Measurements from ENCODE around the gene GLE1.
"Not testable (repeated sequence)": the region's sequence is repeated elsewhere in the genome, so short reads cannot be mapped to it uniquely, and the experiment has no call there.

Gene GLE1

GRCh38 chr9:128486201-128486600 lies 18.3 kb upstream of the GLE1 start:
- H3K4me3 Mint-ChIP-seq = no peak overlapping the region
- no peaks in the 10 kb centered on the region for H3K9me3 Mint-ChIP-seq
- H3K27ac Mint-ChIP-seq = peak overlapping the region; percentile 58
- DNase-seq (ENCODE audit: low spot score in 2 of 2) (no peak), ATAC-seq (no peak)
- H3K36me3 Mint-ChIP-seq = peaks cover 91% of the 10 kb centered on the region
- no peaks in the 10 kb centered on the region for H3K4me1 Mint-ChIP-seq

DNA sequence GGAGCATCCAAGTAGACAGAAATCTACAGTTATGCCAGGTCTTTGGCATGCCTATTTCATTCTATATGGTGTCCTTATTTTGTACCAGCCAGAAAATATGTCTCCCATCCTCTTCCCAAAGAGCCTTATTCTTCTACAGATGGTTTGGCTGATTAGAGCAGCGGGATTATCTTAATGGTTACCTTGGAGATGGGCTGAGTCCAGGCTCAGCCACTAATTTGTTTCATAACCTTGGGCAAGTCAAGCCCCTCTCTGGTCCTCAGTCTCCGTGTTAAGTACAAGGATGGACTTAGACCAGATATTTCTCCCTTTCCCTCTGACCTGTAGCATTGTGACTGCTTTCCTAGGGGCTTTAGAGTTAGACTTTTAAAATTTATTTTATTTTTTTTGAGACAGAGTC lies 11.1 kb upstream of the GLE1 start:
- DNase-seq (ENCODE audit: low spot score in 2 of 2) (no peak), ATAC-seq (no peak)
- Mint-ChIP-seq H3K9me3 (no peaks in the 10 kb centered on the region), H3K27ac (no peak overlapping the region), H3K4me1 (no peaks in the 10 kb centered on the region), H3K4me3 (no peak overlapping the region), H3K36me3 (peaks cover 84% of the 10 kb centered on the region)

DNA sequence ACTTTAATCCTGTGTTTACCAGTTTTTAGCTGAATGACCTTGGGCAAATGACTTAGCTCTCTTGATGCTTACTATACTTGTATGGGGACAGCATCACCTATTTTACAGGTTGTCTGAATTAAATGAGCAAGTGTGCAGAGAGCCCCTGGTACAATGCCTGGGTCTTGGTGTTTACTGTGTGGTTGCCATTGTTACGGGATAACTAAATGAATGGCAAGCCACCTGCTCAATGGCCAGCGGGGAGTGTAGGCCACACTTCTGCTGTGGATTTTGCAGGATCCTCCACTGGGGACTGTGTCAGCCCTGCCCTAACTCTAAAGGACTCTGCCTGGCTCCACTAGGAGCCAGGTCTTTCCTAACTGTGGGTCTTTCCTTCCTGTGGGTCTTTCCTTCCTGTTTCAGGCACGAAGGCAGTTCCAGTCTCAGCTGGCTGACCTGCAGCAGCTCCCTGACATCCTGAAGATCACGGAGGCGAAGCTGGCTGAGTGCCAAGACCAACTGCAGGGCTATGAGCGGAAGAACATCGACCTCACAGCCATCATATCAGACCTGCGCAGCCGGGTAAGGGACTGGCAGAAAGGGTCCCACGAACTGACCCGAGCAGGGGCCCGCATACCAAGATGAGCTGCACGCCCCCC lies 10.3 kb upstream of the GLE1 start:
- no peak overlapping the region for H3K27ac Mint-ChIP-seq
- peaks cover 84% of the 10 kb centered on the region for H3K36me3 Mint-ChIP-seq
- no peak overlapping the region for H3K4me3 Mint-ChIP-seq
- DNase-seq (ENCODE audit: low spot score in 2 of 2) (no peak), ATAC-seq (no peak)
- no peaks in the 10 kb centered on the region for H3K9me3 Mint-ChIP-seq
- no peaks in the 10 kb centered on the region for H3K4me1 Mint-ChIP-seq

GRCh38 chr9:128494746-128495129 lies 9.8 kb upstream of the GLE1 start:
- H3K4me3 Mint-ChIP-seq = no peak overlapping the region
- DNase-seq (ENCODE audit: low spot score in 2 of 2) (no peak), ATAC-seq (no peak)
- no peaks in the 10 kb centered on the region for H3K4me1 Mint-ChIP-seq
- no peak overlapping the region for H3K27ac Mint-ChIP-seq
- H3K9me3 Mint-ChIP-seq = no peaks in the 10 kb centered on the region
- H3K36me3 Mint-ChIP-seq = peaks cover 84% of the 10 kb centered on the region

GRCh38 chr9:128495296-128495695 lies 9.2 kb upstream of the GLE1 start:
- H3K4me1 Mint-ChIP-seq = no peaks in the 10 kb centered on the region
- DNase-seq (ENCODE audit: low spot score in 2 of 2) (no peak), ATAC-seq (no peak)
- H3K9me3 Mint-ChIP-seq = no peaks in the 10 kb centered on the region
- no peak overlapping the region for H3K4me3 Mint-ChIP-seq
- peaks cover 84% of the 10 kb centered on the region for H3K36me3 Mint-ChIP-seq
- peak overlapping the region; percentile 76 for H3K27ac Mint-ChIP-seq

- peaks cover 84% of the 10 kb centered on the region for H3K36me3 Mint-ChIP-seq
- no peak for ATAC-seq
- H3K4me3 Mint-ChIP-seq = no peak overlapping the region
- no peaks in the 10 kb centered on the region for H3K4me1 Mint-ChIP-seq
- H3K9me3 Mint-ChIP-seq = no peaks in the 10 kb centered on the region
- H3K27ac Mint-ChIP-seq = peak overlapping the region; percentile 76
- no peak for DNase-seq (ENCODE audit: low spot score in 2 of 2)
Observed at GRCh38 chr9:128495804-128496417, 8.6 kb upstream of the GLE1 start.

- H3K27ac Mint-ChIP-seq = no peak overlapping the region
- peaks cover 83% of the 10 kb centered on the region for H3K36me3 Mint-ChIP-seq
- DNase-seq (ENCODE audit: low spot score in 2 of 2) (no peak), ATAC-seq (no peak)
- no peaks in the 10 kb centered on the region for H3K4me1 Mint-ChIP-seq
- no peaks in the 10 kb centered on the region for H3K9me3 Mint-ChIP-seq
- no peak overlapping the region for H3K4me3 Mint-ChIP-seq
Observed at GRCh38 chr9:128497824-128498610, 6.5 kb upstream of the GLE1 start.

GRCh38 chr9:128498911-128499310 lies 5.6 kb upstream of the GLE1 start:
- Mint-ChIP-seq H3K36me3 (peaks cover 77% of the 10 kb centered on the region), H3K9me3 (no peaks in the 10 kb centered on the region), H3K4me3 (no peak overlapping the region), H3K4me1 (no peaks in the 10 kb centered on the region), H3K27ac (no peak overlapping the region)
- no peak for ATAC-seq
- no peak for DNase-seq (ENCODE audit: low spot score in 2 of 2)

- ATAC-seq (no peak), DNase-seq (ENCODE audit: low spot score in 2 of 2) (no peak)
- no peak overlapping the region for H3K4me3 Mint-ChIP-seq
- no peaks in the 10 kb centered on the region for H3K4me1 Mint-ChIP-seq
- H3K9me3 Mint-ChIP-seq = no peaks in the 10 kb centered on the region
- H3K36me3 Mint-ChIP-seq = peaks cover 80% of the 10 kb centered on the region
- peak overlapping the region; percentile 77 for H3K27ac Mint-ChIP-seq
Observed at GRCh38 chr9:128499920-128500319, 4.6 kb upstream of the GLE1 start.

- not testable (repeated sequence) for ATAC-seq; H3K9me3 Mint-ChIP-seq; DNase-seq (ENCODE audit: low spot score in 2 of 2); H3K4me1 Mint-ChIP-seq
- Mint-ChIP-seq H3K27ac (peak overlapping the region; percentile 95), H3K4me3 (peak overlapping the region; percentile 97), H3K36me3 (peaks cover 57% of the 10 kb centered on the region)
Observed at GRCh38 chr9:128503415-128503825, 1.1 kb upstream of the GLE1 start.

DNA sequence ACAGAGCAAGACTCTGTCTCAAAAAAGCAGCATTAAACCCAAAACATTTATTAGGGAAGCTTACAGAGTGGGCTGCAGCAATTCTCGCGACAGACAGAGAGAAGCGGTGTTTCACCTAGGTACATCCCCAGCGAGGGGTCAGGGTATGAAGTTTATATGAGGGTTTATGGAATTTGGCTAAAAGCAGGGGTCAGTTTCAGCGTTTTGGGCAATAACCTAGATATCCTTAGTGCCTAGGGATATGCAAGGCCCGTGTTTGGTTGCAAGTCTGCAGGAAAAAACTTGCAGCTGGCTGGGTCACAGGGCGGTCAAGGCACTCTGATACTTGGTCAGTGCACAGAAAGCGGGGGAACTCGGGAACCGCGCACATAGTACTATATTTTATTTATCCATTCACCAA lies 649 bp upstream of the GLE1 start:
- peaks cover 11% of the 10 kb centered on the region for H3K4me1 Mint-ChIP-seq
- H3K4me3 Mint-ChIP-seq = peak overlapping the region; percentile 97
- H3K27ac Mint-ChIP-seq = peak overlapping the region; percentile 95
- no peaks in the 10 kb centered on the region for H3K9me3 Mint-ChIP-seq
- DNase-seq (ENCODE audit: low spot score in 2 of 2) (no peak), ATAC-seq (no peak)
- peaks cover 58% of the 10 kb centered on the region for H3K36me3 Mint-ChIP-seq

GRCh38 chr9:128505414-128505765 lies 871 bp downstream of the GLE1 start:
- DNase-seq (ENCODE audit: low spot score in 2 of 2) = no peak
- H3K36me3 Mint-ChIP-seq = peaks cover 58% of the 10 kb centered on the region

GRCh38 chr9:128505906-128506305 lies 1.4 kb downstream of the GLE1 start:
- ATAC-seq; H3K27ac Mint-ChIP-seq; DNase-seq (ENCODE audit: low spot score in 2 of 2); H3K9me3 Mint-ChIP-seq: not testable (repeated sequence)
- Mint-ChIP-seq H3K4me3 (peak overlapping the region; percentile 97), H3K4me1 (peaks cover 20% of the 10 kb centered on the region), H3K36me3 (peaks cover 58% of the 10 kb centered on the region)

More at GRCh38 chr9:128505414-128505765, 871 bp downstream of the GLE1 start:
- Mint-ChIP-seq H3K27ac (peak overlapping the region; percentile 95), H3K9me3 (no peaks in the 10 kb centered on the region), H3K4me1 (peaks cover 20% of the 10 kb centered on the region), H3K4me3 (peak overlapping the region; percentile 97)
- no peak for ATAC-seq

DNA sequence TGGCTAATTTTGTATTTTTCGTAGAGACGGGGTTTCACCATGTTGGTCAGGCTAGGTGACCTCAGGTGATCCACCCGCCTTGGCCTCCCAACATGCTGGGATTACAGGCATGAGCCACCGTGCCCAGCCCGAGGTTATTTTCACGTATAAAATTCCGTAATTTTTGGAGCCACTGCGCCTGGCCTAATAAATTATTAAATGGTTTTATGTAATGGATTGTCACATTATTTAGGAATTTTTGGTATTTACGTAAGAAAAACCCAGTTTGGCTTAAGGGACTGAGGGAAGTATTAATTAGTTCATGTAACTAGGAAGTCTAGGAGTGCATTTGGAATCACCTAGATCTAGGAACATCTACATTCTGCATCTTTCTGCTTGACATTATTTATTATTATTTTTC lies 8.3 kb downstream of the GLE1 start:
- Mint-ChIP-seq H3K9me3 (no peaks in the 10 kb centered on the region), H3K27ac (no peak overlapping the region), H3K4me1 (peaks cover 22% of the 10 kb centered on the region), H3K36me3 (peaks cover 100% of the 10 kb centered on the region), H3K4me3 (no peak overlapping the region)
- ATAC-seq (no peak), DNase-seq (ENCODE audit: low spot score in 2 of 2) (no peak)

DNA sequence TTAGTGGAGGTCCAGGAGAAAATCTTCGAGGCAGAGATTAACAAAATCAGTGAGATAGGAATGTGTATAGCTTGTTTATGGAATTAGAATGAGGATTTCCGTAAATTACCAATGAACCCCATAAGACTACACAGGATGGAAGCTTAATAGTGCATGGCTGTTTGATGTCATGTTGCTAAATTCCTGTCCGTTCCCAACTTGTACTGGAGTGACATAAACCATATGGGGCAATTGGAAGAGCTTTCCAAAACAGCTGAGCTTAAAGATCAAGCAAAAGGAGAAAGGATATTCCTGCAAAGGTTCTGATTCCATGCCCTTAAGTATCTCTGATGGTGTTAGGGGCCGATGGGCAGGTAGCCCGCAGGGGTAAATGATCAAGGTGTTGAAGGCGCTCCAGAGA lies 17.4 kb downstream of the GLE1 start:
- H3K4me3 Mint-ChIP-seq = no peak overlapping the region
- peak overlapping the region; percentile 54 for H3K27ac Mint-ChIP-seq

More for the DNA sequence above, 17.4 kb downstream of the GLE1 start:
- ATAC-seq = no peak
- H3K9me3 Mint-ChIP-seq = no peaks in the 10 kb centered on the region
- peaks cover 96% of the 10 kb centered on the region for H3K36me3 Mint-ChIP-seq
- no peak for DNase-seq (ENCODE audit: low spot score in 2 of 2)
- no peaks in the 10 kb centered on the region for H3K4me1 Mint-ChIP-seq

All from stimulated activated effector memory CD8-positive, alpha-beta T cell treated with anti-CD3 and anti-CD28 coated beads, Interleukin-12 subunit alpha, Interleukin-12 subunit beta, amount 100 ng/mL, for 72 hours (primary cell).